Lower leg skin (tissue), 3 donors: Measurements from ENCODE around the gene ONECUT1.

Experiments
- POLR2A ChIP-seq, 2 donors: fragments of 450-650 bp; IDR thresholded peaks; one replicate each; pipeline ENCODE4 v1.6.1; 2016 to 2017; ENCODE audit warnings: antibody characterized with exemption in 2 of 2, mild to moderate bottlenecking in 1 of 2, moderate library complexity in 1 of 2
- TF ChIP-seq, protein P1 (sequence below), 3 donors: fragments of 450-650 bp; IDR thresholded peaks; one replicate each; pipeline ENCODE4 v1.5.1; 2016; ENCODE audit warnings: antibody characterized with exemption in 3 of 3, mild to moderate bottlenecking in 3 of 3, moderate library complexity in 2 of 3

GRCh38 chr15:52762621-52763020 lies 27.5 kb downstream of the ONECUT1 start:
- TF ChIP-seq, protein P1, sequence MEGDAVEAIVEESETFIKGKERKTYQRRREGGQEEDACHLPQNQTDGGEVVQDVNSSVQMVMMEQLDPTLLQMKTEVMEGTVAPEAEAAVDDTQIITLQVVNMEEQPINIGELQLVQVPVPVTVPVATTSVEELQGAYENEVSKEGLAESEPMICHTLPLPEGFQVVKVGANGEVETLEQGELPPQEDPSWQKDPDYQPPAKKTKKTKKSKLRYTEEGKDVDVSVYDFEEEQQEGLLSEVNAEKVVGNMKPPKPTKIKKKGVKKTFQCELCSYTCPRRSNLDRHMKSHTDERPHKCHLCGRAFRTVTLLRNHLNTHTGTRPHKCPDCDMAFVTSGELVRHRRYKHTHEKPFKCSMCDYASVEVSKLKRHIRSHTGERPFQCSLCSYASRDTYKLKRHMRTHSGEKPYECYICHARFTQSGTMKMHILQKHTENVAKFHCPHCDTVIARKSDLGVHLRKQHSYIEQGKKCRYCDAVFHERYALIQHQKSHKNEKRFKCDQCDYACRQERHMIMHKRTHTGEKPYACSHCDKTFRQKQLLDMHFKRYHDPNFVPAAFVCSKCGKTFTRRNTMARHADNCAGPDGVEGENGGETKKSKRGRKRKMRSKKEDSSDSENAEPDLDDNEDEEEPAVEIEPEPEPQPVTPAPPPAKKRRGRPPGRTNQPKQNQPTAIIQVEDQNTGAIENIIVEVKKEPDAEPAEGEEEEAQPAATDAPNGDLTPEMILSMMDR (IDR thresholded peaks at IDR 0.05): no peak
- TF ChIP-seq POLR2A (IDR thresholded peaks at IDR 0.05): no peak
